ENCODE measurements around the gene JAG2.
A peak's percentile ranks its signal among the peaks of the same experiment; 100 is the strongest.

DNA sequence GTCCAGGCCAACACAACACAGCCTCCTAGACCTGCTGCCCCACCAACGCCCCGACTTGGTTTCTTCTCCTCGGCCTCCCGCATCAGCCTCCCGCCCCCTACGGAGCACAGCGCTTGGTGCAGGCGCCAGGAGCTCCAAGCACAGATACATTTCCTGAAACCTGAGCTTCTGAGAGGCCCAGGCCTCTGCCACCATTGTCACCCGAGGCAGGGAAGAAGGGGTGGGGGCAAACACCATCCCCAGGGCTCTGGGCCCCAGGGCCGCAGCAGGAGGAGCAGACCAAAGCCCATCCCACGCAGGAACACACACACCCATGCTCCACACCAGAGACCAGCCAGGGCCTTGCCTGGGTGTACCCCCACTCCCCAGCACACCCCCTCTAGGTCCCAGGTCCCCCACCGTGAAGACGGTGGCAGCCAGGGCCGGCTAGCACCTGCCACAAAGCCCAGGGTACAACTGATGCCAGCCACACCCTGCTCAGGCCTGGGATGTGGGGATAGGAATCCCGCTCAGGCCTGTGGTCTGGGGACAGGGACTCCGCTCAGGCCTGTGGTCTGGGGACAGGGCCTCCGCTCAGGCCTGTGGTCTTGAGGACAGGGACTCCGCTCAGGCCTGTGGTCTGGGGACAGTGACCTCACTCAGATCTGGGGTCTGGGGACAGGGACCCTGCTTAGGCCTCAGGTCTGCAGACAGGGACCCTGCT, 5.4 kb downstream of the JAG2 start:
- peak; percentile 55; the same call in 1 of the 2 replicates for TF ChIP-seq ZNF600 (tag by site-specific recombination; IDR thresholded peaks at IDR 0.05)
- TF ChIP-seq, protein P1, sequence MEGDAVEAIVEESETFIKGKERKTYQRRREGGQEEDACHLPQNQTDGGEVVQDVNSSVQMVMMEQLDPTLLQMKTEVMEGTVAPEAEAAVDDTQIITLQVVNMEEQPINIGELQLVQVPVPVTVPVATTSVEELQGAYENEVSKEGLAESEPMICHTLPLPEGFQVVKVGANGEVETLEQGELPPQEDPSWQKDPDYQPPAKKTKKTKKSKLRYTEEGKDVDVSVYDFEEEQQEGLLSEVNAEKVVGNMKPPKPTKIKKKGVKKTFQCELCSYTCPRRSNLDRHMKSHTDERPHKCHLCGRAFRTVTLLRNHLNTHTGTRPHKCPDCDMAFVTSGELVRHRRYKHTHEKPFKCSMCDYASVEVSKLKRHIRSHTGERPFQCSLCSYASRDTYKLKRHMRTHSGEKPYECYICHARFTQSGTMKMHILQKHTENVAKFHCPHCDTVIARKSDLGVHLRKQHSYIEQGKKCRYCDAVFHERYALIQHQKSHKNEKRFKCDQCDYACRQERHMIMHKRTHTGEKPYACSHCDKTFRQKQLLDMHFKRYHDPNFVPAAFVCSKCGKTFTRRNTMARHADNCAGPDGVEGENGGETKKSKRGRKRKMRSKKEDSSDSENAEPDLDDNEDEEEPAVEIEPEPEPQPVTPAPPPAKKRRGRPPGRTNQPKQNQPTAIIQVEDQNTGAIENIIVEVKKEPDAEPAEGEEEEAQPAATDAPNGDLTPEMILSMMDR (tag by site-specific recombination; IDR thresholded peaks at IDR 0.05) = no peak
- TF ChIP-seq ZNF2 (tag by site-specific recombination; IDR thresholded peaks at IDR 0.05) = no peak
- no peak for TF ChIP-seq ZNF585B (tag by site-specific recombination; IDR thresholded peaks at IDR 0.05)
- no peak for TF ChIP-seq ZNF785 (tag by site-specific recombination; IDR thresholded peaks at IDR 0.05)
- no peak for TF ChIP-seq ZNF624 (tag by site-specific recombination; IDR thresholded peaks at IDR 0.05)
- peak; percentile 61; the same call in 1 of the 2 replicates for TF ChIP-seq KLF8 (tag by site-specific recombination; IDR thresholded peaks at IDR 0.05)
- TF ChIP-seq, protein P2, sequence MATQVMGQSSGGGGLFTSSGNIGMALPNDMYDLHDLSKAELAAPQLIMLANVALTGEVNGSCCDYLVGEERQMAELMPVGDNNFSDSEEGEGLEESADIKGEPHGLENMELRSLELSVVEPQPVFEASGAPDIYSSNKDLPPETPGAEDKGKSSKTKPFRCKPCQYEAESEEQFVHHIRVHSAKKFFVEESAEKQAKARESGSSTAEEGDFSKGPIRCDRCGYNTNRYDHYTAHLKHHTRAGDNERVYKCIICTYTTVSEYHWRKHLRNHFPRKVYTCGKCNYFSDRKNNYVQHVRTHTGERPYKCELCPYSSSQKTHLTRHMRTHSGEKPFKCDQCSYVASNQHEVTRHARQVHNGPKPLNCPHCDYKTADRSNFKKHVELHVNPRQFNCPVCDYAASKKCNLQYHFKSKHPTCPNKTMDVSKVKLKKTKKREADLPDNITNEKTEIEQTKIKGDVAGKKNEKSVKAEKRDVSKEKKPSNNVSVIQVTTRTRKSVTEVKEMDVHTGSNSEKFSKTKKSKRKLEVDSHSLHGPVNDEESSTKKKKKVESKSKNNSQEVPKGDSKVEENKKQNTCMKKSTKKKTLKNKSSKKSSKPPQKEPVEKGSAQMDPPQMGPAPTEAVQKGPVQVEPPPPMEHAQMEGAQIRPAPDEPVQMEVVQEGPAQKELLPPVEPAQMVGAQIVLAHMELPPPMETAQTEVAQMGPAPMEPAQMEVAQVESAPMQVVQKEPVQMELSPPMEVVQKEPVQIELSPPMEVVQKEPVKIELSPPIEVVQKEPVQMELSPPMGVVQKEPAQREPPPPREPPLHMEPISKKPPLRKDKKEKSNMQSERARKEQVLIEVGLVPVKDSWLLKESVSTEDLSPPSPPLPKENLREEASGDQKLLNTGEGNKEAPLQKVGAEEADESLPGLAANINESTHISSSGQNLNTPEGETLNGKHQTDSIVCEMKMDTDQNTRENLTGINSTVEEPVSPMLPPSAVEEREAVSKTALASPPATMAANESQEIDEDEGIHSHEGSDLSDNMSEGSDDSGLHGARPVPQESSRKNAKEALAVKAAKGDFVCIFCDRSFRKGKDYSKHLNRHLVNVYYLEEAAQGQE (tag by site-specific recombination; IDR thresholded peaks at IDR 0.05) = no peak
- no peak for TF ChIP-seq ZNF292 (tag by site-specific recombination; IDR thresholded peaks at IDR 0.05; ENCODE audit: borderline replicate concordance, low read depth)
- TF ChIP-seq, protein P3, sequence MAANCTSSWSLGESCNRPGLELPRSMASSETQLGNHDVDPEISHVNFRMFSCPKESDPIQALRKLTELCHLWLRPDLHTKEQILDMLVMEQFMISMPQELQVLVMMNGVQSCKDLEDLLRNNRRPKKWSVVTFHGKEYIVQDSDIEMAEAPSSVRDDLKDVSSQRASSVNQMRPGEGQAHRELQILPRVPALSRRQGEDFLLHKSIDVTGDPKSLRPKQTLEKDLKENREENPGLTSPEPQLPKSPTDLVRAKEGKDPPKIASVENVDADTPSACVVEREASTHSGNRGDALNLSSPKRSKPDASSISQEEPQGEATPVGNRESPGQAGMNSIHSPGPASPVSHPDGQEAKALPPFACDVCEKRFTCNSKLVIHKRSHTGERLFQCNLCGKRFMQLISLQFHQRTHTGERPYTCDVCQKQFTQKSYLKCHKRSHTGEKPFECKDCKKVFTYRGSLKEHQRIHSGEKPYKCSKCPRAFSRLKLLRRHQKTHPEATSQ (tag by site-specific recombination; IDR thresholded peaks at IDR 0.05) = no peak
- TF ChIP-seq KLF16 (tag by site-specific recombination; IDR thresholded peaks at IDR 0.05) = no peak
- TF ChIP-seq YY1 (tag by site-specific recombination; IDR thresholded peaks at IDR 0.05) = no peak
- peak; percentile 45 for TF ChIP-seq GLIS2 (tag by site-specific recombination; IDR thresholded peaks at IDR 0.05)
- TF ChIP-seq SP2 (tag by site-specific recombination; IDR thresholded peaks at IDR 0.05) = peak; percentile 27; the same call in 1 of the 2 replicates
